Ishikawa (cell line): ENCODE data around the gene PTPN18.

Source experiments
- EGR1 ChIP-seq: IDR thresholded peaks from 2 replicates; pipeline ENCODE4 v1.6.1; 2012
- EP300 ChIP-seq: IDR thresholded peaks from 2 replicates; pipeline ENCODE4 v1.6.1; 2012; ENCODE audit warnings: borderline replicate concordance
- FOXM1 ChIP-seq: IDR thresholded peaks from 2 replicates; pipeline ENCODE4 v1.6.1; 2012; ENCODE audit warnings: low read depth, borderline replicate concordance
- RAD21 ChIP-seq: IDR thresholded peaks from 2 replicates; pipeline ENCODE4 v1.6.1; 2012; ENCODE audit warnings: low read depth
- TAF1 ChIP-seq: IDR thresholded peaks from 2 replicates; pipeline ENCODE4 v1.6.1; 2012; ENCODE audit warnings: low read depth, mild to moderate bottlenecking
- USF1 ChIP-seq: IDR thresholded peaks from 2 replicates; pipeline ENCODE4 v1.6.1; 2012

- TF ChIP-seq USF1 (no peak), FOXM1 (no peak), RAD21 (no peak), EGR1 (no peak), EP300 (no peak), TAF1 (no peak)
Measured at GRCh38 chr2:130387071-130387400, 31.2 kb downstream of the PTPN18 start.
